ENCODE results near the gene TMPRSS3.

Gene TMPRSS3

DNA sequence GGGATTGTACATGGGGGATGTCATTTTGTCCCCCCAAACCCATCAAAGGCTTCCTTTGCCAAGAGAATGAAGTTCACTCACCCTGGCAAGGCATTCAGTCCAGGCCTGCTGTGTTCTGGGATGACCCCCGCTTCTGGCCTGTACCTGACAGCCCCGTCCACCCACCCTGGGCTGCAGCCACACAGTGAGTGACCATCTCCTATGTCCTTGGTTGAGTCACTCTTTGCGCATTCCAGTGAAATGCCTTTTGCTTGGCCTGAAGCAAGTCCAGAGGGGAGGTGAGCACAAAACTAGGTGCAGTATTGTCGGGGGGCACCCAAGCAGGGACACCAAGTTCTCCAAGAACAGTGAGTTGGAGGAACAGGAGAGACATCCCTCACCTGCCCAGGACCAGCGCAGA, 10.2 kb downstream of the TMPRSS3 start:
- POLR2A ChIA-PET: interaction anchor here (0.6 kb wide), 1 partner anchor 593 kb away, joined by 4 read pairs; no protein-coding TSS in a partner anchor
- no peak overlapping the region for H3K27ac ChIP-seq (ENCODE audit: extremely low read depth, low read depth, low read length)
- no peaks in the 10 kb centered on the region for H3K4me1 ChIP-seq (ENCODE audit: control insufficient read depth, insufficient read depth, low read length)
- H3K36me3 ChIP-seq (ENCODE audit: control insufficient read depth in 2 of 2, insufficient read depth in 1 of 2, low read length in 2 of 2): no peaks in the 10 kb centered on the region
- H3K4me3 ChIP-seq (ENCODE audit: low read depth, low read length): no peak overlapping the region
- H3K9me3 ChIP-seq (ENCODE audit: control insufficient read depth, insufficient read depth, low read depth, low read length): no peaks in the 10 kb centered on the region
- TF ChIP-seq ZNF473 (tag by site-specific recombination; IDR thresholded peaks at IDR 0.05) (no peak), ZNF585B (tag by site-specific recombination; IDR thresholded peaks at IDR 0.05) (peak; percentile 53; the same call in 1 of the 2 replicates)
- CTCF ChIA-PET: no interaction called here

DNA sequence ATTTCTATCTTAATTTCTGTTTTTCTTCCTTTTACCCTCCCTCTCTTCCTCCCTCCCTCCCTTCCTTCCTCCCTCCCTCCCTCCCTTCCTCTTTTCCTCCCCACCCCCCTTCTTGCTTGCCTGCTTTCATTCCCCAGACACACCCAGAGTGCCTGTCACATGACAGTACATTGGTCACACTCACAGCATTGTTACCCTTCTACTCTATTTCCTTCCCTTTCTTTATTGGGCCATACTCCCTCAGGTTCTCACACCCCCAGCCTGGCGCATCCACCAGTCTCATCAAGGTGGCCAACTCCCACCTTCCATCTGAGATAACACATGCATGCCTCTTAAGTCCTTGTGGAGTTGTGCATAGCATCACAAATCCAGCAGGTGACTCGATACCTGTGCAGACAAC, 10.9 kb downstream of the TMPRSS3 start:
- CTCF ChIA-PET: no interaction called here
- H3K4me1 ChIP-seq (ENCODE audit: control insufficient read depth, insufficient read depth, low read length): no peaks in the 10 kb centered on the region
- TF ChIP-seq ZNF560 (tag by site-specific recombination; IDR thresholded peaks at IDR 0.05; ENCODE audit: borderline replicate concordance): no peak
- no peak for TF ChIP-seq ZNF426 (tag by site-specific recombination; IDR thresholded peaks at IDR 0.05)
- no peaks in the 10 kb centered on the region for H3K9me3 ChIP-seq (ENCODE audit: control insufficient read depth, insufficient read depth, low read depth, low read length)
- no peak overlapping the region for H3K27ac ChIP-seq (ENCODE audit: extremely low read depth, low read depth, low read length)
- H3K4me3 ChIP-seq (ENCODE audit: low read depth, low read length): no peak overlapping the region
- no peaks in the 10 kb centered on the region for H3K36me3 ChIP-seq (ENCODE audit: control insufficient read depth in 2 of 2, insufficient read depth in 1 of 2, low read length in 2 of 2)
- POLR2A ChIA-PET: no interaction called here

DNA sequence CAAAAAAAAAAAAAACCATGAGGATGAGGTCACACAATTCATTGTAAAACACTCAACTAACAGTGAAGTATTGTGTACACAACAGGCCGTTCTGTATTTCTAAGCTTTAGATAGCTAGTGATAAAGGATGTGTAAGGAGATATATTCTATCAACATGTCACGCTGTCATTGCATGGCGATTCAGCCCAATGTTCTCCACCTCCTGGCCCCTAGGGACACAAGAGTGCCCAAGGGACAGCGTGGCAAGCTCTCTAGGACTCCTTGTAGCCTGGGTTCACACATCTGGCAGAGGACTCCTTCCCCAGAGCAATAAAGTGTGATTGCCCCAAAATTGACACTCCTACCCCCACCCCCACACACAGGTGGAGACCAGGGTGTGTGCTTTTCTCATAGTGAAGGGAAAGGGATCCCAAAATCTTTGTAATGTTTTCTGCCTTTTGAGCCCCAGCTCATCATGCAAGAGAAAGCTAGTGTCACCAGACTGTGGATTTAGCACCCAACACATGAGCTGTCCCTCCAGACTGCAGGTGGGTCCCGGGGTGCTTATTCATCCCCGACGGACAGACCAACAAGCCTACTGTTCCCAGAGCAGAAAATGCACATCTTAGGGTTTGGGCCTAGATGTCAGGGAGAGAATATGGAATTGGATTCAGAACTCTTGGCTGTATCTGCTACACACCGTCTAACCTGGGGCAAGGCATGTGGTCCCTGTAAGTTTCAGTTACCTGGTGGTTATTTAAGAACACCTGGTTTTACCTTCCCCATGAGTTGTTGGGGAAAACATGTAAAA, 11.5 kb downstream of the TMPRSS3 start:
- CTCF ChIA-PET: no interaction called here
- Histone ChIP-seq H3K4me3 (ENCODE audit: low read depth, low read length) (no peak overlapping the region), H3K9me3 (ENCODE audit: control insufficient read depth, insufficient read depth, low read depth, low read length) (no peaks in the 10 kb centered on the region), H3K4me1 (ENCODE audit: control insufficient read depth, insufficient read depth, low read length) (no peaks in the 10 kb centered on the region), H3K36me3 (ENCODE audit: control insufficient read depth in 2 of 2, insufficient read depth in 1 of 2, low read length in 2 of 2) (no peaks in the 10 kb centered on the region), H3K27ac (ENCODE audit: extremely low read depth, low read depth, low read length) (no peak overlapping the region)
- TF ChIP-seq ZNF561 (tag by site-specific recombination; IDR thresholded peaks at IDR 0.05; ENCODE audit: borderline replicate concordance) (no peak), TCF7L2 (IDR thresholded peaks at IDR 0.05; ENCODE audit: borderline replicate concordance, low read depth, low read length) (no peak), ZNF768 (tag by site-specific recombination; IDR thresholded peaks at IDR 0.05) (no peak), WT1 (tag by site-specific recombination; IDR thresholded peaks at IDR 0.05) (no peak), ZNF146 (tag by site-specific recombination; IDR thresholded peaks at IDR 0.05) (no peak), SP7 (tag by site-specific recombination; IDR thresholded peaks at IDR 0.05) (no peak), ZFP3 (tag by site-specific recombination; IDR thresholded peaks at IDR 0.05; ENCODE audit: low read depth) (no peak), ZNF426 (tag by site-specific recombination; IDR thresholded peaks at IDR 0.05) (no peak), ZNF155 (tag by site-specific recombination; IDR thresholded peaks at IDR 0.05) (no peak), ZNF501 (tag by site-specific recombination; IDR thresholded peaks at IDR 0.05) (no peak), ZNF2 (tag by site-specific recombination; IDR thresholded peaks at IDR 0.05) (no peak), ZNF292 (tag by site-specific recombination; IDR thresholded peaks at IDR 0.05; ENCODE audit: borderline replicate concordance, low read depth) (no peak), KLF8 (tag by site-specific recombination; IDR thresholded peaks at IDR 0.05) (no peak)
- TF ChIP-seq, protein P1, sequence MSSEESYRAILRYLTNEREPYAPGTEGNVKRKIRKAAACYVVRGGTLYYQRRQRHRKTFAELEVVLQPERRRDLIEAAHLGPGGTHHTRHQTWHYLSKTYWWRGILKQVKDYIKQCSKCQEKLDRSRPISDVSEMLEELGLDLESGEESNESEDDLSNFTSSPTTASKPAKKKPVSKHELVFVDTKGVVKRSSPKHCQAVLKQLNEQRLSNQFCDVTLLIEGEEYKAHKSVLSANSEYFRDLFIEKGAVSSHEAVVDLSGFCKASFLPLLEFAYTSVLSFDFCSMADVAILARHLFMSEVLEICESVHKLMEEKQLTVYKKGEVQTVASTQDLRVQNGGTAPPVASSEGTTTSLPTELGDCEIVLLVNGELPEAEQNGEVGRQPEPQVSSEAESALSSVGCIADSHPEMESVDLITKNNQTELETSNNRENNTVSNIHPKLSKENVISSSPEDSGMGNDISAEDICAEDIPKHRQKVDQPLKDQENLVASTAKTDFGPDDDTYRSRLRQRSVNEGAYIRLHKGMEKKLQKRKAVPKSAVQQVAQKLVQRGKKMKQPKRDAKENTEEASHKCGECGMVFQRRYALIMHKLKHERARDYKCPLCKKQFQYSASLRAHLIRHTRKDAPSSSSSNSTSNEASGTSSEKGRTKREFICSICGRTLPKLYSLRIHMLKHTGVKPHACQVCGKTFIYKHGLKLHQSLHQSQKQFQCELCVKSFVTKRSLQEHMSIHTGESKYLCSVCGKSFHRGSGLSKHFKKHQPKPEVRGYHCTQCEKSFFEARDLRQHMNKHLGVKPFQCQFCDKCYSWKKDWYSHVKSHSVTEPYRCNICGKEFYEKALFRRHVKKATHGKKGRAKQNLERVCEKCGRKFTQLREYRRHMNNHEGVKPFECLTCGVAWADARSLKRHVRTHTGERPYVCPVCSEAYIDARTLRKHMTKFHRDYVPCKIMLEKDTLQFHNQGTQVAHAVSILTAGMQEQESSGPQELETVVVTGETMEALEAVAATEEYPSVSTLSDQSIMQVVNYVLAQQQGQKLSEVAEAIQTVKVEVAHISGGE (tag by site-specific recombination; conservative IDR thresholded peaks at IDR 0.05; ENCODE audit: low read depth): no peak
- TF ChIP-seq, protein P2, sequence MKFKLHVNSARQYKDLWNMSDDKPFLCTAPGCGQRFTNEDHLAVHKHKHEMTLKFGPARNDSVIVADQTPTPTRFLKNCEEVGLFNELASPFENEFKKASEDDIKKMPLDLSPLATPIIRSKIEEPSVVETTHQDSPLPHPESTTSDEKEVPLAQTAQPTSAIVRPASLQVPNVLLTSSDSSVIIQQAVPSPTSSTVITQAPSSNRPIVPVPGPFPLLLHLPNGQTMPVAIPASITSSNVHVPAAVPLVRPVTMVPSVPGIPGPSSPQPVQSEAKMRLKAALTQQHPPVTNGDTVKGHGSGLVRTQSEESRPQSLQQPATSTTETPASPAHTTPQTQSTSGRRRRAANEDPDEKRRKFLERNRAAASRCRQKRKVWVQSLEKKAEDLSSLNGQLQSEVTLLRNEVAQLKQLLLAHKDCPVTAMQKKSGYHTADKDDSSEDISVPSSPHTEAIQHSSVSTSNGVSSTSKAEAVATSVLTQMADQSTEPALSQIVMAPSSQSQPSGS (tag by site-specific recombination; IDR thresholded peaks at IDR 0.05; ENCODE audit: low read depth): no peak
- TF ChIP-seq, protein P3, sequence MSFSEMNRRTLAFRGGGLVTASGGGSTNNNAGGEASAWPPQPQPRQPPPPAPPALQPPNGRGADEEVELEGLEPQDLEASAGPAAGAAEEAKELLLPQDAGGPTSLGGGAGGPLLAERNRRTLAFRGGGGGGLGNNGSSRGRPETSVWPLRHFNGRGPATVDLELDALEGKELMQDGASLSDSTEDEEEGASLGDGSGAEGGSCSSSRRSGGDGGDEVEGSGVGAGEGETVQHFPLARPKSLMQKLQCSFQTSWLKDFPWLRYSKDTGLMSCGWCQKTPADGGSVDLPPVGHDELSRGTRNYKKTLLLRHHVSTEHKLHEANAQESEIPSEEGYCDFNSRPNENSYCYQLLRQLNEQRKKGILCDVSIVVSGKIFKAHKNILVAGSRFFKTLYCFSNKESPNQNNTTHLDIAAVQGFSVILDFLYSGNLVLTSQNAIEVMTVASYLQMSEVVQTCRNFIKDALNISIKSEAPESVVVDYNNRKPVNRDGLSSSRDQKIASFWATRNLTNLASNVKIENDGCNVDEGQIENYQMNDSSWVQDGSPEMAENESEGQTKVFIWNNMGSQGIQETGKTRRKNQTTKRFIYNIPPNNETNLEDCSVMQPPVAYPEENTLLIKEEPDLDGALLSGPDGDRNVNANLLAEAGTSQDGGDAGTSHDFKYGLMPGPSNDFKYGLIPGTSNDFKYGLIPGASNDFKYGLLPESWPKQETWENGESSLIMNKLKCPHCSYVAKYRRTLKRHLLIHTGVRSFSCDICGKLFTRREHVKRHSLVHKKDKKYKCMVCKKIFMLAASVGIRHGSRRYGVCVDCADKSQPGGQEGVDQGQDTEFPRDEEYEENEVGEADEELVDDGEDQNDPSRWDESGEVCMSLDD (tag by site-specific recombination; IDR thresholded peaks at IDR 0.05): no peak
- POLR2A ChIA-PET: no interaction called here
